Epidermal melanocyte (primary cell): ENCODE data around the gene KCNH4.
"Not testable (repeated sequence)": the region's sequence is repeated elsewhere in the genome, so short reads cannot be mapped to it uniquely, and the experiment has no call there.

Experiments
- DNase-seq: peaks from one replicate; pipeline ENCODE4 v3.0.0; 2011; ENCODE audit warnings: low spot score; ENCODE audit not compliant: insufficient read length

Gene KCNH4

DNA sequence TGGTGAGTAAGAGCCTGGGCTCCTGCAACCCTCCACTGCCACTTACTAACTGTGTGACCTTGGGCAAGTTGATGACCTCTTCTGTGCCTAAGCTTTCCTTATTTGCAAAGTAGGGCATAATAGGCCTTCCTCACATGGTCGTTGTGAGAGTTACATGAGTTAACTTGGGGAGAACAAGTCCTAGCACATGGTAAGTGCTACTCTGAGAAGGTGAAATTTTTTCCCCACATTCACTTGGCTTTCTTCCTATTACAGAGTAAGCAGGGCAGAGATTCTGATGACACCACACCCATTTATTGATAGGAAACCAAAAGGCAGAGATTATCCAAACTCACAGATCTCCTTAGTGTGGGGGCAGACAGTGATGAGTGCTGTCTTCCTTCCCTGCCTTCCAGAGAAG, 1.6 kb downstream of the KCNH4 start:
- DNase-seq: no peak

DNA sequence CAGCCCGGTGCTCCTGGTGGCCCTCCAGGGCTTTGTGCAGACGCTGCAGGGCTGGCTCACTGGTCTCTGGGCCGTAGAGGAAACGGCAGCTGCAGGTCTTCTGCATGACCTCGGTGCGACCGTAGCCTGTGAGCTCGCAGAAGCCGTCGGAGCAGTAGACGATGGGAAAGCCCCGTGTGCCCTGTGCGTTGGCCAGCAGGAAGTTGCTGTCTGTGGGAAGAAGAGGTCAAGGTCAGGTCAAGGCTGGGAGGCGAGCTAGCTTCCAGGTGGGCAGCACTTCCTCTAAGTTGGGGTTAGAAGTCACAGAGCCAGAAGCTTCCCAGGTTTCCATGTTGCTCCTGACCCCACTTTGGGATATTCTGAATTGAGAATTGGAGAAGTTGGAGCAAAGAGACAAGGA, 2.1 kb downstream of the KCNH4 start:
- DNase-seq: no peak

DNA sequence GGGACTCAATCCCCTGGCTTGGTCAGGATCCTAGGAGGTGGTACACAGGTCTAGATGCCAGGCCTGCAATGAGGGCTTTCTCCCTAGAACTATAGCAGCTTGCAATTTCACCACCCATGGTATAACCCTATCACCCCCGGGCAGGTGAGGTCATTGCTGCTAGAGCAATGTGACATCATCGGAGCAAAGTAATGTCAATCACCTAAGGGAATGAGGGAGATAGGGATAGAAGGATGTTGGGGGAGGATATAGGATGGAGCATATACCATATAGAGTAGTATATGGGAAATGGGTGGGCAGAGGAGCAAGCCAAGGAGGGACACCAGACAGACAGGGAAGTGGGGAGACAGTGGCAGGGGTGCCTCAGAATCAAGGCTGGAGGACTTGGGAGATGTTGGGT, 3.3 kb downstream of the KCNH4 start:
- DNase-seq: no peak

DNA sequence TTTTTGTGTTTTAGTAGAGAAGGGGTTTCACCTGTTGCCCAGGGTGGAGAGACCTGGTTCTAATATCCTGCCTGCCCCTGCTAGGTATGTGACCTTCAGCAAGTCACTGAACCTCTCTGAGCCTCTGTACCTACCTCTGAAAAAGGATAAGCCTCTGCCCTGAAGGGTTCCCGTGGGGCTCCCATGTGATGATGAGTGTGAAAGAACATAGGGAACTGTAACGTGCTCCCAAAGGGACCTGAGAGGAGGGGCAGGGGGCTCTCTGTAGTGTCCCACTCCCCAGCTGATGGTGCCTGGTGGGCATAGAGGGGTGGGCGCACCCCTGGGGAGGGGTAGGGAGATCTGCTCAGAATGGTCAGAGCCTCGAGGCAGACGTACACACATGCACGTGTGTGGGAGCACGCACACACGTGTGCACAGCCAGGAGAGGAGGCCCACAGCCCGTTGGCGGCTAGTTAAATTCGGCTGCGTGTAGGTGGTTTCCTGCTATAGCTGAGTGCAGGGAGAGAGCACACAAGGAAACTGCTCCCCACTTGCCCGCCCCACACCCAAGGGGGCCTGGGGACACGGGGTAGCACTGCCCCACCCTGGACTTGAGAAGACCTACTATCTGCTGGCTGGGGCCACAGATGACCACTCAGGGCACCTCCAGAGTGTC, 6.7 kb downstream of the KCNH4 start:
- DNase-seq: no peak

DNA sequence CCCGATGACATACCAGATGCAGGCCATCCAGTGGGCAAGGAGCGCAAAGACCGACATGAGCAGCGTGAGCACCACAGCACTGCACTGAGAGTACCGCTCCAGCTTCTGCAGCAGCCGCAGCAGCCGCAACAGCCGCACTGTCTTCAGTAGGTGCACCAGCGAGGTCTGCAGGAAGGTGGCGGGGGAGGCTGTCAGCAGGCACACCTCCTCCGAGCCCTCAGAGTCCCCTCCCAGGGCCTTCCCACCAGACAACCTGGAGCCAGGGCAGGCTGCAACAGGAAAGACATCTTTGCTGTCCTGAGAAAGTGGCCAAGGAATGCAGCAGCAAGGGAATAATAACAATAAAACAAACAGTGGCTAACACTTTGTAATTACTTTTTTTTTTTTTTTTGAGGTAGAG, 9.1 kb downstream of the KCNH4 start:
- no peak for DNase-seq

DNA sequence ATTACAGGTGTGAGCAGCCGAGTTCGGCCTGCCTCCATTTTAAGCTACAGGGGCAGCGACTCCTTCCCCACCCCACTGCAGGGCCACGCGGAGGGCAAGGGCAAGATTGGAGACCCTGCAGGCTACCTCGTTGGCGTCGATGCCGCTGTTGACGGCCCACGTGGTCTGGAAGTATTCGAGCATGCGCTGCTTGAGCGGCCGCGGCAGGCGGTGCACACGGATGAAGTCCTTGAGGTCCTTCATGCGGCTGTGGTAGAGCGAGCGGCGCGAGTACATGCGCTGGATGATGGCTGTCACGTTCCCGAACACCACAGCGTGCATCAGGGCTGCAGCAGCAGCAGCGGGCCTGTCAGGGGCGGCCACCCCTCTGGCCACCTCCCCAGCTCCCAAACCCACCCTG, 11.6 kb downstream of the KCNH4 start:
- DNase-seq: no peak

DNA sequence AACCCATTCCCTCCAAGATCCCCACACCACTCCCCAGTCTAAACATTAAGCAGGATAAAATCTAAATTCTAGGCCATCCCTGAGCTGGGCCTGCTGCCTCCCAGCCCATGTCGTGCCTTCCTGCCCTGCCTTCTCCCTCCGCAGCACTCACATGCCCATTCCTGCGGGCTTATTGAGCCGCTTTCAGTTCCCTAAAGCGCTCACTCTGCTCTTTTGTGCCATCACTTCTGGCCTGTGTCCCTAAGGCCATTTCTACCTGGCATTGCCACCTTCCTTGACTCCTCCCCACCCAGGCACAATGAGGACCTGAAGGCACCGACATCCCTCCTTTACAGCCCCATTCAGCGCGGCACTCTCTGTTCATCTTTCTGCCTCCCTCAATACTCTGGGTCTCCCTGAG, 13.1 kb downstream of the KCNH4 start:
- DNase-seq: no peak

DNA sequence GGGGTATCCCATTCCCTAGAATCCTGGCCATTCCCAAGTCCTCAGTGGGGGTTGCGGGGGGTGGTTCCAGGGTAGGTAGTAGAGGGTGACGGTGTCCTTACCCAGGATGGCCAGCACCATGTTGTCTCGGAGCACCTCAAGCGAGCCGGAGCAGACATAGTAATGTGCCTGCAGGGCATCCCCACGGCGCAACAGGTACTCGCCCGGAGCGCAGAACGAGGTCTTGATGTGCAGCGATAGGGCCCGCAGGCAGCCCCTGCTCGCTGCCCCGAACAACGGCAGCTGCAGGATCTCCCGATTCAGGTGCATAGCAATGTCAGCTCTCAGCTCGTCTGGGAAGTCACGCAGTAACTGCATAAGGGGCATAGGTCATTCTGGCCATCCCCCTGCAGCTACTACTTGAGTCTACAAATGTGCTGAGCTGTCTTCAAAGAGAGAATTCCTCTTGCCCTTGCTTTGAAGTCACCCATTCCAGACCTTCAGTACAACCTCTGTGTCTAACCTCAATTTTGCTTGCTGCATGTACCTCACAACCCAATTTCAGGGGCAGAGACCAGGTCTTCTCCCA, 14.7 kb downstream of the KCNH4 start:
- no peak for DNase-seq

DNA sequence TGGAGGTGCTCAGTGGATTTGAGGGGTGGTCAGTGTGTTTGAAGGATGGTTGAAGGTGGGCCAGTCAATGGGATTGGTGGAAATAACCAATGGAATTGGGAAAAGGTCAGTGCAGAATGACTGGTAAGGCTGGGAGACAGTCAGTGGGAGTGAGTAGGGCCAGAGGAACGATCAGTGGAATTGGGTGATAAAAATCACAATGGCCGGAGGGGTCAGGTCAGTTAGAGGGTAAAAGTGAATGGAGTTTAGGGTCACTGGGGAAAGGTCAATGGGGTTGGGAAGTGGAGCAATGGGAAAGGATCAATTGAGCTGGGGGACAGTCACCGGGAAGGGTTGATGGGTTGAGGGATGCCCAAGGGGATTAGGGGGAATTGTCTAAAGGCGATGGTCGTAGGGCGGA, 15.2 kb downstream of the KCNH4 start:
- DNase-seq: no peak

DNA sequence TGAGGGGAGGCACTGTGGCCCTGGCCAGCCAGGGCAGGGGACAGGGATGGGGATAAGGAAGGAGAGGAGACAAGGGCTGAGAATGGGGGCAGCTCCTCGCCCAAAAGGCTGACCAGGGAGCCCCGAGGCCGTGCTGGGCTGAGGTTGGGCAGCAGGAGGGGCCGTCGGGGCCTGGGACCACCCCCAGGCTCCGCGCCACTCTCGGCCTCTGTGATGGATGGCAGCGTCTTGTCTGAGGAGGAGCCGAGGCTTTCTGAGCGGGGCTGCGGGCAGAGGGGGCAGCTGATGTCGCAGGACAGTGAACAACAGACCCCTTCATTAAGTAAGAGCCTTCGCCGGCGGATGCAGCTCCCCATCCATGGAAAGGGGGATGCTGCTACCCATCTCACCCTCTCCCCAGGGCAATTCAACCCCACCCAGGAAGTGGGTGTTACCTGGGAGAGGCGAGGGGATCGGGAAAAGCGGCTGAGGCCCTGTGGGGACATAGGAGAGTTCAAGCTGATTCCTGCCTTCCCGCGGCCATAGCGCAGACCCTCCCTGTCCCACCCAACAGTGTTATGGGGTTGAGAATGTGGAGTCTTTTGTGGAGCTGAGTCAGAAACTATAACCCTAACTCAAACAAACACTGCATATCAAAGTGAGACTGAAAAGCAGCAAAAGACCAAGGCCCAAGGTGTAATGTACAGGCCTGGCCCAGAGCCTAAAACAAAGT, 17.1 kb downstream of the KCNH4 start:
- no peak for DNase-seq

DNA sequence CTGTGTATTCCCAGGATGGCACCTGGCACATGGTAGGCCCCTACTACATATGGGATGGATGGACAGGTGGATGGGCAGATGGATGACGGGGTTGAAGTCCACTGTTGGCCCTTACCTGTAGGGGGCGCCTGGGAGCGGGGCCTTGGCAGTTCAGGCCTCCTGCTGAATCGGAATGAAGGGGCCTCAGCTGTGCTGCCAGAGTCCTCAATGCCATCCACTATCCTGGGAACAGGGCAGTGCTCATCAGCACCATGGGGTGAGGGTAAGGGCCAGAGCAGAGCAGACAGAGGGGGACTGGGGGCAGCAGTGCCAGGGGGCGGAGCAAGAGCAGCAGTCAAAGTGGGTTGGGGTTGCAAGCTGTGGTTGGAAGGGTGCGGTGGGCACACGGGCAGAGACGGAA, 17.8 kb downstream of the KCNH4 start:
- no peak for DNase-seq

DNA sequence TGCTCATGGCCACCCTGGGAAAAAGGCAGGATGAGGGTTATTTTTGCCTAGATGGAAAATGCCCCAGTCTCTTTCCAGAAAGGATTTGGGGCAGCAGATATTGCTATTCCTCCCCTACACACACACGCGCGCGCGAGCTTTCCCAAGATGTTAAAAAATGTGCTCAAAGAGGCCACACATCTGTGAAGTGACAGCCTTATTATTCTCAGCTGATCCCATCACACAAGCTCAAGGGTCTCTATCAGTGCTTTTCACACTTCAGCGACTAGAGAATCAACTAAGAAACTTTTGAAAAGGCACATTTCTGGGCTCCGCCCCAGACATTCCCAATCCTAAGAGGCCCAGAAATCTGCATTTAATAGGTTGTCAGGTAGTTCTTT, 20.4 kb downstream of the KCNH4 start:
- no peak for DNase-seq

DNA sequence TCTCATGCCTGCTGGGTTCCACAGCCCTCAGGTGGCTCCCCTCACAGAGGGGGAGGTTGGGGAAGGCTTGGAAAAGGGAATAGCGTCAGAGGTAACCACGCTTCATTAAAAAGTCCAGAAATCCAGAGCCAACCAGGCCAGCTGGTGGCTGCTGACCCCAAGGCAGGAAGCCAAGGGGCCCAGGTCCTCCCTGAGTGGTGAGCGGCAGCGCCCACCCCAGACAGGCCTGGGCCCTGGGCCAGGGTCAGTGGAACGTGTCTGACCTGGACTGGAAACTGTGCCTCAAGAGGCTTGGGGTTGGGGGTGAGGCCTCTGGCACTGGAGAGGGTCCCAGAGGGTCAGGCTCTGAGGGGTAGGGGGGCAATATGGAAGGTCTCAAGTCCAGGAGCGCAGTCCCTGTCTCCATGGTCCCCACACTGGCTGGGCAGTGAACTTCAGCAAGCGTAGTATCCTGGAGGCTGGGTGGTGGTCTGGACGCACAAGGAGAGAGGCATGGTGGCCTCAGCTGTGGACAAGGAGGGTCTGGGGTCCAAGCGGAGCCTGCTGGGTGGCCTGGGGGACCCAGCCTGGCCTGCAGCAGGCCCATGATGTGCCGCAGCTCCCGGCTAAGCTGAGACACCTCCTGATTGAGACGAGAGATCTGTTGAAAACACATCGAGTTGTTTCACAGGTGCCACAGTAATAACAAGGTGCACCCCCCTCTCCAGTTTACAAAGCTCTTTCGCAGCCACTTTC, 21.0 kb downstream of the KCNH4 start:
- no peak for DNase-seq

DNA sequence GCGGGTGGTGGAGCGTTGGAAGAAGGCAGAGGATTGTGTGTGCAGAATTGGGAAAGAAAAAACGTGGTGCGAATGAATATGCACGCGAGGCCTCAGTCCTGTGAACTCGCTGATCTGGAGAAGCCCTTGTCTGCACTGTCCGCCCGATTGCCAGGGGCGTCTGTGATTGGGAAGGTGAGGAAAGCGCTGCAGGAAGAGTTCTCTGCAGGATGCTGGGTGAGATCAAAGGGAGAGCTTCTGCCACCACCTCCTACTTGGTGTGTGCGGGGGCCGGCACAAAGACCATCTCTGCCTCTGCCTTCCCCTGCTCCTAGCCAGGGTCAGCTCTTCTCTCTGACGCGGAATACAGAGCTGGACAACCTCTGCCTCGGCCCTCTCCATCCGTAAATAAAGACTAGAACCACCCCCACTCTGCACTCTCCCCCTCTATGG, 25.3 kb downstream of the KCNH4 start:
- no peak for DNase-seq

DNA sequence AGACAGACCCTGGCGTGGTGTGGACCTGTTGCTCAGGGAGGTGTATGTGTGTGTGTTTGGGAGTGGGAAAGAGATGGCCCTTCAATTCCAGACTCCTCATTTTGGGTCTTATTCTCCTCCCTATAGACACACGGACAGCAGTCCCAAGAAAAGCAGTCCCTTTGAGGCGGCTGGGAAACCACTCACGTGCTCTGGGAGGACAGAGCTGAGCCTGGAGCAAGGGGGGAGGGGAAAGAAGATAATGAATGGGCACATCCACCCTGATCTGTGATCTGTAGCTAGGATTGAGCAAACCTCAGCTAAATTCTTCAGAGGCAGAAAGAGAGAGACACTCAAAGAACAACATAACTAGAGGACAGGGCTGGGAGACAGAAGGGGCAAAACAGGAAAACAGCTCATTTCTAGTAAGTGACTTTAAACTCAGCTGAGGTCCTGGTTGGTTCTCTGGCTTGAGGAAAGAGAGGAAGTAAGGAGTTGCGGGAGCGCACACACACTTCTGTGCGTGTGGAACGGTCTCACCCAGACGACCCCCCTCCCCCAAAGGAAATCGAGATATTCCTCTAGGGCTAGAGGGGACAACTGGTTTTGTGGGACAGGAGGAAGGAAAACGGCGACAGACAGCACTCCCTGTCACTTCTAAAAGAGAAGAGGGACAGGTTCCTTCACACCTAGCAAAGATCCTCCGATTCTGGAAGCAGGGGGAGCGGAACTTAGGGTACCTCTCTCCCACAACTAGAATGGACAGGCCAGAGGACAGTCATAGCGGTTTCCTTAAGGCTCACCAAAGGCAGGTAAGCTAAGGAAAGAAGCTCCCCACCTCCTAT, 26.8 kb downstream of the KCNH4 start:
- DNase-seq: no peak

DNA sequence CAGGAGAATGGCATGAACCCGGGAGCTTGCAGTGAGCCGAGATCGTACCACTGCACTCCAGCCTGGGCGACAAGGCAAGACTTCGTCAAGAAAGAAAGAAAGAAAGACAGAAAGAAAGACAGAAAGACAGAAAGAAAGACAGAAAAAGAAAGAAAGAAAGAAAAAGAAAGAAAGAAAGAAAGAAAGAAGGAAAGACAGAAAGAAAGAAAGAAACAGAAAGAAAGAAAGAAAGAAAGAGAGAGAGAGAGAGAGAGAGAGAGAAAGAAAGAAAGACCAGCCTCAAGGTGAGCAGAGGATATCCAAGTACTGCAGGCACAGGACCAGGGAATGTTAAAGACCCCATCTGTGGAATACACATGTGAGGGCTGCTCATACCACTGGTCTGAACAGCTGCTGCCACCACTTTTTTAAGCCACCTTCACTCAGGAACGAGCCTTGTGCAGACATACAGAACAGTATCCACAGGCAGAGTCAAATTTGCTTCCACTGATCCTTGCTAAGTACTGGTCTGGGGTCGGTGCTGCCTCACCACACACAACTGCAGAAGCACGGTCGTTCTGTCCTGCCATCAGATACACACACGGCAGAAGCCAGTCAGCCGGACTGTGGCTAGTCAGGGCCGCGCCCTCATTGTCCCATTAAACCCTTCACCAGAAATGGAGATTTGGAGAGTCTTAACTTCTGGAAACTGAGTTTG, 33.9 kb downstream of the KCNH4 start:
- no peak for DNase-seq

DNA sequence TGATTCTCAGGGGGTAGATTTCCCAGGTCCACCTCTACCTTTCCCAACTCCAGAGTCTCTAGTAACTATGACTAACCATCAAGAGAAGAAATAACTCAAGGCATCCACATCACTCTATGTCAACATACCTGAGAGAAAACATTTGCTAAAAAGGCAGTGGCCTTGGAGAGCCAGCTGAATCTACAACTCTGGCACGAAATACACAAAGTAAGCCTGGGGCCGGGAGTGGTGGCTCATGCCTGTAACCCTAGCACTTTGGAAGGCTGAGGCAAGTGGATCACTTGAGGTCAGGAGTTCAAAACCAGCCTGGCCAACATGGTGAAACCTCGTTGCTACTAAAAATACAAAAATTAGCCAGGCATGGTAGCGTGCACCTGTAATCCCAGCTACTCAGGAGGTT, 37.8 kb downstream of the KCNH4 start:
- not testable (repeated sequence) for DNase-seq

DNA sequence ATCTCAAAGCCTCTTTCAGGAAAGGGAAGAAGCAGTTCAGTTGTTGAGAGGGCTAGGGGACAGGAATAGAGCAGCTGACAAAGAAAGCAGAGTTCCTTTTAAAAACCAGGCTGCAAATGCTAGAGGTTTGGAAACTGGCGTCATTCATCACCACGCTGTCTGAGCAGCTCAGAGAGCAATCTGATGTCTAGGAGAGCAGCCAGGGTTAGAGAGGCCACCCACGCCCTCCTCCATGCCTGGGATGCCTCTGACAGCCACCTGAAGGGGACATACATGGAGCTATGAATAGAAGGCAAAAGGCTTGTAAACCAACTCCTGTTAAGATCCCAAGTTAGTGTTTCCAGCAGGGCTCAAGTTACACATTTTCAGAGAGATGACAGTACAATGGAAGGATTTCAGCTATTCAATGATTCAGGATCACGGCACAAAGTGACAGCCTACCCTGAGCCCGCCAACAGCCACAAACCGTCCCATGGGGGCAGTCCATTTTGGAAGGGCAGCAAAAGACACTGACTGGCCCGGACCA, 38.5 kb downstream of the KCNH4 start:
- no peak for DNase-seq

DNA sequence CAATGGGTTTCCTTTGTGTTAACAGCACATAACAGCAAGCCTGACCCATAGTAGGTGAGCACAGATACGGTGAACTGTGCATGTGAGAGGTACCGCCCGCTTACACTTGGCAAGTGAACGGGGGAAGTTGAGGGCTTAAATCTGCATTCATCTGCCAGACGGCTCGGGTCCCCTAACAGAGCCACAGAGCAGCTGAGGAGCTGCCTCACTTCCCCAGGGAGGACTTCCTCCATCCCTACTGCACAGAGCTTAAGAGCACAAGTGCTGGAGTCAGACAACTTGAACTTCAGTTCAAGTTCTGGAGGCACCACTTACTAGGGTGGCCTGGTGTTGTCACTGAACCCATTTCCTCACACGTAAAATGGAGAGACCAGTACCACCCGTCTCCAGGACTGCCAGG, 39.6 kb downstream of the KCNH4 start:
- no peak for DNase-seq

DNA sequence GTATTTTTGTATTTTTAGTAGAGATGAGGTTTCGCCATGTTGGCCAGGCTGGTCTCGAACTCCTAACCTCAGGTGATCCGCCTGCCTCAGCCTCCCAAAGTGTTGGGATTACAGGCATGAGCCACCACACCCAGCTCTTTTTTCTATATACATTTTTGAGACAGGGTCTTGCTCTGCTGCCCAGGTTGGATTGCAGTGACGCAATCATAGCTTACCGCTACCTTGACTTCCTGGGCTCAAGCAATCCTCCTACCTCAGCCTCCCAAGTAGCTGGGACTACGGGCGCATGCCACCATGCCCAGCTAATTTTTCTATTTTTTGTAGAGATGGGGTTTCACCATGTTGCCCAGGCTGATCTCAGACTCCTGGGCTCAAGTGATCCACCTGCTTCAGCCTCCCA, 40.3 kb downstream of the KCNH4 start:
- DNase-seq: not testable (repeated sequence)
